HFFc6 (cell line): Measurements from ENCODE around the gene DNAJC1. TPM values are rescaled to one million over a fixed set of nuclear protein-coding genes. Genes with fewer than 3 reads are reported as not detected.

ENCODE experiments used
- DNase-seq: peaks from one replicate; pipeline ENCODE4 v3.0.0-alpha.2; 2018
- H3K27ac Mint-ChIP-seq: 2 replicates; pipeline ENCODE4 v1.8.0; 2020; ENCODE audit warnings: mild to moderate bottlenecking, mixed read lengths
- H3K27me3 Mint-ChIP-seq: 2 replicates; pipeline ENCODE4 v1.8.0; 2021; ENCODE audit warnings: mild to moderate bottlenecking, moderate library complexity, mixed read lengths; ENCODE audit not compliant: insufficient read depth
- H3K36me3 Mint-ChIP-seq: 2 replicates; pipeline ENCODE4 v1.8.0; 2021; ENCODE audit warnings: low read depth, mixed read lengths
- H3K4me1 Mint-ChIP-seq: 2 replicates; pipeline ENCODE4 v1.8.0; 2020; ENCODE audit warnings: low read depth, mixed read lengths
- H3K4me3 Mint-ChIP-seq: 2 replicates; pipeline ENCODE4 v1.8.0; 2020; ENCODE audit warnings: mild to moderate bottlenecking, moderate library complexity, mixed read lengths
- H3K9me3 Mint-ChIP-seq: 2 replicates; pipeline ENCODE4 v1.8.0; 2020; ENCODE audit warnings: mild to moderate bottlenecking, mixed read lengths
- CTCF ChIP-seq: fragments of 200-600 bp; sonication (generic); IDR thresholded peaks from 2 replicates; pipeline ENCODE4 v1.5.0; 2021; ENCODE audit warnings: antibody characterized with exemption, mild to moderate bottlenecking
- total RNA-seq, 6 experiments: library from RNA; stranded (reverse); fragmentation: NEBNext Ultra II Directional; extraction: Animal tissue kit (Norgen Biotek cat#: 25700); gene quantifications; 2 replicates in 1 of 6; 3 replicates in 5 of 6; pipeline ENCODE4 v1.2.3, GENCODE V29; 2021

DNAJC1 gene
- total RNA-seq, 6 experiments from 2014 or later: 17.3 to 25.5 (median 17.9) TPM

DNA sequence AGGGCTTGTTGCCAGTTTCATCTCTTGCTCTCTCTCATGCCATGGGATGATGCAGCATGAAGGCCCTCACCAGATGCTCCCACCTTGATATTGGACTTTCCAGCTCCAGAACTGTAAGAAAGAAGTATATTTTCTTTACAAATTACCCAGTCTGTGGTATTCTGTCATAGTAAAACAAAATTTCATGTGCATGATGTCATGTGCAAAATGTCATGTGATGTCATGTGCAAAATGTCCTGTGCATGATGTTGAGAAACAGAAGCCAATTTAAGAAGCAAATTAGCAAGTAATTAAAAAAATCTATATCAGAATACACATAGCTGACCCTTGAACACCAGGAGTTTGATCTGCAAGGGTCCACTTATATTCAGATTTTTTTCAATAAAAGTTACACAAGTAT, 56.6 kb downstream of the DNAJC1 start:
- Mint-ChIP-seq H3K9me3 (no peaks in the 10 kb centered on the region), H3K4me1 (no peaks in the 10 kb centered on the region; the same call in 1 of the 2 replicates), H3K27me3 (no peaks in the 10 kb centered on the region), H3K4me3 (no peak overlapping the region), H3K36me3 (no peaks in the 10 kb centered on the region), H3K27ac (no peak overlapping the region)
- DNase-seq: no peak
- TF ChIP-seq CTCF: no peak

DNA sequence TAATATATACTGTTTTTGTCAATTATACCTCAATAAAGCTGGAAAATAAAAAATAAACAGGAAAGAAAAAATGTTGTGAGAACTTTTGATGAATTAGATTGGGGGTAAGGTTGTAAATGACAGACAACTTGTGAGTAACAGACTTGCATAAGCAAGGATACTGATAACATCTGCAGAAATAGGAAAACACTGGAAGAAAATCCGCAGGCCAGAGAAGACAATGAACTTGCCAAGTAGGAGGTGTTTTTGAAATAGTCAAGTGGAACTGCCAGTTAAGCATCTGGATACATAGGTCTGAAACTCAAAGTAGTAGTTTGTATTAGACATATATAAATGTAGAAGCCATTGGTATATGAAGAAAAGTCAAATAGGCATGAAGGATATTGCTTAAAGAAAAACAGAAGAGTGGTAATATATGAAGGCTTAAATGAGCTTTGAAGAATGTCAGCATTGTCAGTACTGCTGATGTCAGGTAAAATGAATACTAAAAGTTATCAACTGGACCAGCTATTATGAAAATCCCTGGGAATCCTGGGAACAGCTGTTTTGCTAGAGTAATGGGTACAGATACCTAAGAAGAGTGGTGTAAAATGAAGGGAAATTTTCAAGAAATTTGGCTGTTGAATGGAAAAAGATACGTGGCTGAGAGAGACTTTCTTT, 58.7 kb downstream of the DNAJC1 start:
- DNase-seq: no peak
- Mint-ChIP-seq H3K36me3 (no peaks in the 10 kb centered on the region), H3K4me3 (no peak overlapping the region), H3K4me1 (no peaks in the 10 kb centered on the region; the same call in 1 of the 2 replicates), H3K27ac (no peak overlapping the region), H3K9me3 (no peaks in the 10 kb centered on the region), H3K27me3 (no peaks in the 10 kb centered on the region)
- TF ChIP-seq CTCF: no peak

GRCh38 chr10:21943633-21944265, 59.8 kb downstream of the DNAJC1 start:
- peaks cover 1% of the 10 kb centered on the region; the same call in 1 of the 2 replicates for H3K27me3 Mint-ChIP-seq
- no peak overlapping the region for H3K27ac Mint-ChIP-seq
- DNase-seq: no peak
- H3K9me3 Mint-ChIP-seq: no peaks in the 10 kb centered on the region
- H3K4me3 Mint-ChIP-seq: no peak overlapping the region
- H3K36me3 Mint-ChIP-seq: no peaks in the 10 kb centered on the region
- no peak for TF ChIP-seq CTCF
- no peaks in the 10 kb centered on the region; the same call in 1 of the 2 replicates for H3K4me1 Mint-ChIP-seq

DNA sequence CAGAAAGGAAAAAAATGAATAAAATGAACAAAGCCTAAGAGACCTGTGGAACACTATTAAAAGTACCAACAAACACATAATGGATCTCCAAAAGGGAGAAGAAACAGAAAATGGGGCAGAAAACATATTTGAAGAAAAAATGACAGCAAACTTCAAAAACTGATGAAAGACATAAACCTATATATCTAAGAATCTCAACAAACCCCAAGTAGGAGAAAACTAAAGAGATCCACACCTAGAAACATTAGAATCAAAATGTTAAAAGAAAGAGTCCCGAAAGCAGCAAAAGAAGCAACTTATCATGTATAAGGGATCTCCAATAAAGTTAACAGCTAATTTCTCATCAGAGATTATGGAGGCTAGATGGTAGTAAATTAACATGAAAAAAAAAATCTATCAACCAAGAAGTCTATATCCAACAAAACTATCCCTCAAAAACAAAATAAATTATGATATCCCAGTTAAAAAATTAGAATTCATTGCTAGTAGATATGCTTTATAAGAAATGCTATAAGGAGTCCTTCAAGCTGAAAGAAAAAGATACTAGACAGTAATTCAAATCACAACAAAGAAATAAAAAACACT, 68.0 kb downstream of the DNAJC1 start:
- H3K9me3 Mint-ChIP-seq: peaks cover 13% of the 10 kb centered on the region
- no peak overlapping the region for H3K27ac Mint-ChIP-seq
- H3K4me1 Mint-ChIP-seq: no peaks in the 10 kb centered on the region
- DNase-seq: no peak
- H3K4me3 Mint-ChIP-seq: no peak overlapping the region
- no peak for TF ChIP-seq CTCF
- peaks cover 13% of the 10 kb centered on the region for H3K36me3 Mint-ChIP-seq
- H3K27me3 Mint-ChIP-seq: peaks cover 1% of the 10 kb centered on the region; the same call in 1 of the 2 replicates

DNA sequence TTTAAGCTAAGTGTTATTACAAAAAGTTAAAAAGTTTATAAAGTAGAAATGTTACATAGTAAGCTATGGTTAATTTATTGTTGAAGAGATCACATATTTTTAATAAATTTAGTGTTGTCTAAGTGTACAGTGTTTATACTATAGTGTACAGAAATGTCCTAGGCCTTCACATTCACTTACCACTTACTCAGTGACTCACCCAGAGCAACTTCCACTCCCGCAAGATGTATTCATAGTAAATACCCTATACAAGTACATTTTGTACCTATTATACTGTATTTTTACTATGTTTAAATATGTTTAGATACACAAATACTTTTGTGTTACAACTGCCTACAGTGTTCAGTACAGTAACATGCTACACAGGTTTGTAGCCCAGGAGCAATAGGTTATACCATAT, 69.2 kb downstream of the DNAJC1 start:
- H3K36me3 Mint-ChIP-seq: peaks cover 13% of the 10 kb centered on the region
- H3K4me3 Mint-ChIP-seq: no peak overlapping the region
- peaks cover 2% of the 10 kb centered on the region for H3K4me1 Mint-ChIP-seq
- no peak for DNase-seq
- H3K27ac Mint-ChIP-seq: no peak overlapping the region
- H3K9me3 Mint-ChIP-seq: peaks cover 13% of the 10 kb centered on the region
- no peak for TF ChIP-seq CTCF
- peaks cover 1% of the 10 kb centered on the region; the same call in 1 of the 2 replicates for H3K27me3 Mint-ChIP-seq
